Left lung (tissue), 10 donors: Measurements from ENCODE around the gene BPIFB1. TPM values are rescaled to one million over a fixed set of nuclear protein-coding genes. Genes with fewer than 3 reads are reported as not detected.

Source experiments
- ATAC-seq: fragments of 200-7000 bp; cut with Tn5 transposase; one replicate; pipeline ENCODE4 v1.9.1; 2020; ENCODE audit warnings: moderate library complexity
- DNase-seq, 4 donors: peaks; one replicate each; pipeline ENCODE4 v3.0.0-alpha.2; 2013 to 2020
- H3K27ac ChIP-seq, 2 donors: fragments of 200-600 bp; sonication (generic) in 1 of 2; one replicate each; pipeline versions ENCODE4 v1.5.0 to v1.8.0; 2020 to 2021
- H3K27me3 ChIP-seq, 2 donors: fragments of 200-600 bp; sonication (generic) in 1 of 2; one replicate each; pipeline versions ENCODE4 v1.5.0 to v1.8.0; 2020 to 2021
- H3K36me3 ChIP-seq, 2 donors: fragments of 200-600 bp; sonication (generic) in 1 of 2; one replicate each; pipeline versions ENCODE4 v1.5.0 to v1.8.0; 2020 to 2021
- H3K4me1 ChIP-seq, 2 donors: fragments of 200-600 bp; one replicate each; pipeline ENCODE4 v1.8.0; 2021
- H3K4me3 ChIP-seq, 2 donors: fragments of 200-600 bp; sonication (generic) in 1 of 2; one replicate each; pipeline versions ENCODE4 v1.5.0 to v1.8.0; 2020 to 2021; ENCODE audit warnings: mild to moderate bottlenecking in 1 of 2
- H3K9me3 ChIP-seq, 2 donors: fragments of 200-600 bp; sonication (generic) in 1 of 2; one replicate each; pipeline versions ENCODE4 v1.5.0 to v1.8.0; 2020 to 2021
- intact Hi-C, 2 donors: fragments of 100-400 bp; cut with DNase I; formaldehyde crosslinking; loops; one replicate each; pipeline versions ENCODE4 v1.11.2 to v1.14.2; 2022
- polyA plus RNA-seq, 6 donors: library from polyadenylated mRNA; unstranded; fragments of 120-200 nt; gene quantifications; one replicate each; pipeline ENCODE4 v1.2.1, GENCODE V29; 2013; ENCODE audit not compliant: insufficient read length in 6 of 6
- total RNA-seq, 2 donors: library from RNA; stranded (reverse); fragmentation: NEBNext Ultra II Directional; extraction: Animal tissue kit (Norgen Biotek cat#: 25700); gene quantifications; one replicate each; pipeline ENCODE4 v1.2.1, GENCODE V29; 2021
- TF ChIP-seq, protein P1 (sequence below), 2 donors: fragments of 200-600 bp; sonication (generic) in 1 of 2; IDR thresholded peaks; one replicate each; pipeline versions ENCODE4 v1.5.0 to v1.8.0; 2021; ENCODE audit warnings: antibody characterized with exemption in 2 of 2
- donor health status: DM: no; HTN: yes; CAD: no.
- donor health status: DM: no; HTN: no; CAD: no.

The BPIFB1 gene
- total and polyA plus RNA-seq, 8 donors, result 0.11 to 121 (median 0.19) TPM; not detected in 4

- Histone ChIP-seq H3K4me3 (no peak overlapping the region), H3K9me3 (no peaks in the 10 kb centered on the region), H3K4me1 (no peaks in the 10 kb centered on the region), H3K27ac (no peak overlapping the region), H3K27me3 (peaks cover 0 to 13% of the 10 kb centered on the region in 2 donors), H3K36me3 (no peaks in the 10 kb centered on the region)
- no peak for DNase-seq
- ATAC-seq, result no peak
- intact Hi-C loops, result no loop called here
- TF ChIP-seq, protein P1, sequence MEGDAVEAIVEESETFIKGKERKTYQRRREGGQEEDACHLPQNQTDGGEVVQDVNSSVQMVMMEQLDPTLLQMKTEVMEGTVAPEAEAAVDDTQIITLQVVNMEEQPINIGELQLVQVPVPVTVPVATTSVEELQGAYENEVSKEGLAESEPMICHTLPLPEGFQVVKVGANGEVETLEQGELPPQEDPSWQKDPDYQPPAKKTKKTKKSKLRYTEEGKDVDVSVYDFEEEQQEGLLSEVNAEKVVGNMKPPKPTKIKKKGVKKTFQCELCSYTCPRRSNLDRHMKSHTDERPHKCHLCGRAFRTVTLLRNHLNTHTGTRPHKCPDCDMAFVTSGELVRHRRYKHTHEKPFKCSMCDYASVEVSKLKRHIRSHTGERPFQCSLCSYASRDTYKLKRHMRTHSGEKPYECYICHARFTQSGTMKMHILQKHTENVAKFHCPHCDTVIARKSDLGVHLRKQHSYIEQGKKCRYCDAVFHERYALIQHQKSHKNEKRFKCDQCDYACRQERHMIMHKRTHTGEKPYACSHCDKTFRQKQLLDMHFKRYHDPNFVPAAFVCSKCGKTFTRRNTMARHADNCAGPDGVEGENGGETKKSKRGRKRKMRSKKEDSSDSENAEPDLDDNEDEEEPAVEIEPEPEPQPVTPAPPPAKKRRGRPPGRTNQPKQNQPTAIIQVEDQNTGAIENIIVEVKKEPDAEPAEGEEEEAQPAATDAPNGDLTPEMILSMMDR (IDR thresholded peaks at IDR 0.05), result no peak
Observed at GRCh38 chr20:33276303-33277113, 6.5 kb upstream of the BPIFB1 start.

DNA sequence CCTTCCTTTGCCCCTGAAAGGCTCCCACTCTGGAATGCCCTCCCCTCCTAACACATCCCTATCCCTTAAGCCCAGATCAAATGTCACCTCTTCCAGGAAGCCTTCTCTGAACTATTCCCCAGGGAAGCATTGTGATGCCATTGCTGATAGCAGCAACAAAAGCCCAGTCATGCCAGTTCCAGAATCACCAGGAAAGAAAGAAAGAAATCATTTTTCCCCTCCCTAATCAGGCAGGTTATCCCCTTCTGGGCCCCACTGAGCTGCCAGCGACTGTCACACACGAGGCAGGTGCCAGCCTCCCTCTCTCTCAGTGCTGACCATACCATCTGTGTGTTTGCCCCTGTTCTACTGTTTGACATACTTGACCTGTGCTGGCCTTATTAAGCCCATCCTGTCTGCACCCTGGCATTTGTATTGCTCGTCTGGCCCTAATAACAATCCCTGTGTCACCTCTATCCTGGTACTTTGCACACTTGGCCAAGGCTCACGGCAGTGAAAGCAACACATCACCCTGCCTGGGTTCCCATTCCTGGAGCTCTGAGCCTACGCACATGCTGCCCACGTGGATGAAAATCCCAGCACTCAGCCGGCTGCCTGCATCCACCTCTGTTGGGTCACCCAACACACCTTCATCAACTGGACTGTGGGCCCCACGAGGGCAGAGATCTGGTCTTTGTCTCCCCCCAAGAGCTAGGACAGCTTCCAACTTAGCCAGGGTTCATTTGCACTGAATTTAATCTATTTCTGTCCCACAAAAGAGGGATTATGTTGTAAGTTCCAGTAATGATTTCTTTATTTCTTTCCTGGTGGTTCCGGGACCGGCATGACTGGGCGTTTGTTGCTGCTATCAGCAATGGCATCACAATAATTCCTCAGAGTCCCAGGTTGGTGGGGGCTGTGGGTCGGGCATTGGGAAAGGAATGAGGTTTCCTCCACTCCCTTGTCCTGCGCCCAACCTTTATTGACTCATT lies 5.3 kb upstream of the BPIFB1 start:
- H3K27me3 ChIP-seq, result peaks cover 0 to 22% of the 10 kb centered on the region in 2 donors
- no peaks in the 10 kb centered on the region for H3K4me1 ChIP-seq
- intact Hi-C loops, result no loop called here
- H3K36me3 ChIP-seq, result no peaks in the 10 kb centered on the region
- TF ChIP-seq, protein P1 (IDR thresholded peaks at IDR 0.05), result no peak
- H3K9me3 ChIP-seq, result no peaks in the 10 kb centered on the region
- DNase-seq, result no peak
- no peak for ATAC-seq
- H3K4me3 ChIP-seq, result no peak overlapping the region
- no peak overlapping the region for H3K27ac ChIP-seq

DNA sequence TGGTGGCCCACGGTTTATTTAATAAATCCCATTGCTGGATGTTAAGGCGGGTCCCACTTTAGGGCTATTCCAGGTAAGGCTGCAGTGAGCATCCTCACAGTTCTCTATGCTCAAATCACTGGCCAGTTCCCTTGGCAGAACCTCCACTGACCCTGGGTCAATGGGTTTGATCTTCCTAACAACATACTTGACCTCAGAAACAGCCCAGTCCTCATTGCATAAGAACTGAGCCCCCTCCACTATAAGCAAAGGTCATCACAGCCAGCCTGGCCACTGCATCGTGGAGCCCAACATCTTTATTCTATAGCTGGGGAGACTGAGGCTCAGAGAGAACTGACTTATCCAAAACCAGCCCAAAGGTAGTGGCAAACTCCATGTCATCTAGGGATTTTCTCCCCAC lies 4.3 kb upstream of the BPIFB1 start:
- DNase-seq, result no peak
- Histone ChIP-seq H3K9me3 (no peaks in the 10 kb centered on the region), H3K4me1 (no peaks in the 10 kb centered on the region), H3K36me3 (no peaks in the 10 kb centered on the region), H3K27ac (no peak overlapping the region), H3K27me3 (peaks cover 0 to 22% of the 10 kb centered on the region in 2 donors), H3K4me3 (no peak overlapping the region)
- TF ChIP-seq, protein P1 (IDR thresholded peaks at IDR 0.05), result no peak
- intact Hi-C loops, result no loop called here
- ATAC-seq, result no peak

DNA sequence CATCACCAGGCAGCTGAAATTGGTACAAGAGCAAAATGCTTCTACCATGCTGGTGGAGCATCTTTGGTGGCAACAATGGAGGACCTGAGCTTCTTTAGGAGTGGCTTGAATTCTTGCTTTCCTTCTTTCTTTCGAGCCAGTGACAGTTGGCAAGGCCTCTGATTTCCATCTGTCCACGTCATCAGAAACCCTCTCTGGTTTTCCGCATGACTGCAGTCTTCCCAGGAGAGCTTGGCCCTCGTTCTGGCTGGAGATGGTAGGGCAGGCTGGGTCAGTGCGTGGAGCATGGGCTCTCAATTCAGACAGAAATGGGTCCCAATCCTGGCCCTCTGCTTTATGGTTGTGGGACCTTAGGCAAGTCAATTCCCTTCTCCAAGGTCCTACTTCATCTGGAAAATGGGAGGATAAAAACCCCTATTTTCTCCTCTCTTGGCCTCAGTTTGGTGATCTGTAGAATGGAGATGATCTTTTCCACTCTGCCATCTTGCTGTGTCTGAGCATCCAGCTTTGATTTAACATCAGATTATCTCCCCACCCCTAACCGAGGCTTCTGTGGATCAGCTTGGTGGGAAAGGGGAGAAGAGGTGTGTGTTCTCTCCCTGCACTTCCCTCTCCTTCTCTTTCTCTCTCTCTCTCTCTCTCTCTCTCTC lies 3.6 kb upstream of the BPIFB1 start:
- Histone ChIP-seq H3K9me3 (no peaks in the 10 kb centered on the region), H3K4me1 (no peaks in the 10 kb centered on the region), H3K36me3 (no peaks in the 10 kb centered on the region), H3K27me3 (peaks cover 0 to 22% of the 10 kb centered on the region in 2 donors), H3K4me3 (no peak overlapping the region), H3K27ac (no peak overlapping the region)
- intact Hi-C loops, result no loop called here
- no peak for DNase-seq
- TF ChIP-seq, protein P1 (IDR thresholded peaks at IDR 0.05), result no peak
- ATAC-seq, result no peak
